ENCODE data around the gene ZMYND8. TPM values are rescaled to one million over a fixed set of nuclear protein-coding genes. Genes with fewer than 3 reads are reported as not detected.

The ZMYND8 gene
- total RNA-seq, 3 donors from 2014 or later: 62.1 to 64.9 (median 62.1) TPM

- peaks cover 39% of the 10 kb centered on the region for H3K4me1 ChIP-seq (ENCODE audit: low read depth)
- intact Hi-C loops (cut with DNase I, micrococcal nuclease): no loop called here
- no peak overlapping the region for H3K4me3 ChIP-seq
- no peaks in the 10 kb centered on the region for H3K9me3 ChIP-seq
- ATAC-seq (no peak), DNase-seq (no peak)
- no peaks in the 10 kb centered on the region for H3K36me3 ChIP-seq (ENCODE audit: low read depth)
- TF ChIP-seq CTCF (IDR thresholded peaks at IDR 0.05): no peak
Measured at GRCh38 chr20:47335251-47336128, 21.0 kb downstream of the ZMYND8 start.

DNA sequence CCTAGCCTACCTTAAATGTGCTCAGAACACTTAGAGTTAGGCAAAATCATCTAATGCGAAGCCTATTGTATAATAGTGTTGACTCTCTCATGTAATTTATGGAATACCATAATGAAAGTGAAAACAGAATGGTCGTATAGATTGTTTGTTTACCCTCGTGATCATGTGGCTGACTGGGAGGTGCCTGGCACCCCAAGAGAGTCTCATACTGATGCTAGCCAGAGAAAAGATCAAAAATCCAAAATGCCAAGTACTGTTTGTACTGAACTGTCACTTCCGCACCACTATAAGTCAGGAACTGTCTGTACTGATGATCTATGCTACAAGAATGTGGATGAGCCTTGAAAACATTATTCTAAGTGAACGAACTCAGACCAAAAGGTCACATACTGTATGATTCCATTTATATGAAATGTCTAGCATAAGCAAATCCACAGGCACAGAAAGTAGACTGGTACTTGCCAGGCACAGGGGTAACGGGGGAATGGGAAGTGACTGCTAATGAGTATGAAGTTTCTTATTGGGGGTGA lies 22.4 kb downstream of the ZMYND8 start:
- ATAC-seq (peak; percentile 77), DNase-seq (peak in 1 of 3 donors; percentile 47)
- intact Hi-C loops (cut with DNase I, micrococcal nuclease): no loop called here
- Histone ChIP-seq H3K4me1 (ENCODE audit: low read depth) (peaks cover 35% of the 10 kb centered on the region), H3K36me3 (ENCODE audit: low read depth) (no peaks in the 10 kb centered on the region), H3K9me3 (no peaks in the 10 kb centered on the region), H3K4me3 (no peak overlapping the region)
- no peak for TF ChIP-seq CTCF (IDR thresholded peaks at IDR 0.05)

DNA sequence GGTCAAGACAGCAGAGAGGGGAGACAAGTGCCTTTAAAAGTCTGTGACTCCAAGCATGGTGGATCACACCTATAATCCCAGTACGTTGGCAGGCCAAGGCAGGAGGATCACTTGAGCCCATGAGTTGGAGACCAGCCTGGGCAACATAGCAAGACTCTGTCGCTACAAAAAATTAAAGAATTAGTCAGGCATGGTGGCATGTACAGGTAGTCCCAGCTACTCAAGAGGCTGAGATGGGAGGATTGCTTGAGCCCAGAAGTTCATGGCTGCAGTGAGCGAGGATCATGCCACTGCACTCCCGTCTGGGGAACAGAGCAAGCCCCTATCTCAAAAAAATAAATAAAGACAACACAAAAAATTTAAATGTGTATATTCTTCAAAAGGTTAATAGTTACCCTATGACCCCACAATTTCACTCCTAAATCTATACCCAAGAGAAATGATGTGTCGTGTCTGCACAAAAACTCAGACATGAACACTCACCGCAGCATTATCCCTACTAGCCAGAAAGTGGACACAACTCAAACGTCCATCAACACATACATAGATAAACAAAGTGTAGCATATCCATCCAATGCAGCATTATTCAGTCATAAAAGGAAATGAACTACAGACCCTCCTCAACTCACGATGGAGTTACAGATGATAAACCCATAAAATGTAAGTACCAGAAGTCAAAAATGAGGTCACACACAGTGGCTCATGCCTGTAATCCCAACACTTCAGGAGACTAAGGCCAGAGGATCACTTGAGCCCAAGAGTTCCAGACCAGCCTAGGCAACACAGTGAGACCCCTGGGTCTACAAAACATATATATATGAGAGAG lies 23.9 kb downstream of the ZMYND8 start:
- intact Hi-C loops (cut with DNase I, micrococcal nuclease): no loop called here
- peaks cover 34% of the 10 kb centered on the region for H3K4me1 ChIP-seq (ENCODE audit: low read depth)
- no peak for ATAC-seq
- no peak overlapping the region for H3K4me3 ChIP-seq
- DNase-seq: no peak
- no peak for TF ChIP-seq CTCF (IDR thresholded peaks at IDR 0.05)
- no peaks in the 10 kb centered on the region for H3K9me3 ChIP-seq
- H3K36me3 ChIP-seq (ENCODE audit: low read depth): no peaks in the 10 kb centered on the region

- DNase-seq: peak in 1 of 3 donors; percentile 44
- ATAC-seq: peak; percentile 88
- no peaks in the 10 kb centered on the region for H3K9me3 ChIP-seq
- H3K4me3 ChIP-seq: no peak overlapping the region
- H3K4me1 ChIP-seq (ENCODE audit: low read depth): peaks cover 34% of the 10 kb centered on the region
- TF ChIP-seq CTCF (IDR thresholded peaks at IDR 0.05): no peak
- no peaks in the 10 kb centered on the region for H3K36me3 ChIP-seq (ENCODE audit: low read depth)
- intact Hi-C loops (cut with DNase I, micrococcal nuclease): no loop called here
Measured at GRCh38 chr20:47330933-47331708, 25.4 kb downstream of the ZMYND8 start.

DNA sequence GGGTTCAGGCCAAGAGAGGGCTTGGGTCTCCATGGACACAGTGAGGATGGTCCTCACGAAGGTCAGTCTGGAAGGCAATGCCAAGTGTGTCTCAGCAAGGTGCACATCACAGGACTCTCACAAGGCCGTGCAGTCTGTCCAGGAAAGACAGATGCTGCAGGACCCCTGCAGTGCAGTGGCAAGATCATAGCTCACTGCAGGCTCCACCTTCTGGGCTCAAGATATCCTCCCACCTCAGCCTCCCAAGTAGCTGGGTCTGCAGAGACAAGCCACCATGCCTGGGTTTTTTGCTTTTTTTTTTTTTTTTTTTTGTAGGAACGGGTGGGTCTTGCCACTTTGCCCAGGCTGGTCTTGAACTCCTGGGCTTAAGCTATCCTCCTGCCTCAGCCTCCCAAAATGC lies 26.4 kb downstream of the ZMYND8 start:
- Histone ChIP-seq H3K9me3 (no peaks in the 10 kb centered on the region), H3K4me3 (no peak overlapping the region), H3K4me1 (ENCODE audit: low read depth) (peaks cover 33% of the 10 kb centered on the region), H3K36me3 (ENCODE audit: low read depth) (no peaks in the 10 kb centered on the region)
- ATAC-seq: no peak
- no peak for TF ChIP-seq CTCF (IDR thresholded peaks at IDR 0.05)
- intact Hi-C loops (cut with DNase I, micrococcal nuclease): no loop called here
- no peak for DNase-seq
